K562 (cell line): ENCODE measurements around the gene DNAJC13.

ENCODE experiments used
- POLR2AphosphoS5 ChIP-seq: IDR thresholded peaks from 2 replicates; pipeline ENCODE4 v1.6.1; 2011; ENCODE audit warnings: mild to moderate bottlenecking, low read depth, low read length, moderate library complexity; ENCODE audit not compliant: control insufficient read depth, insufficient read depth
- SMARCB1 ChIP-seq: IDR thresholded peaks from 2 replicates; pipeline ENCODE4 v1.6.1; 2011; ENCODE audit warnings: improper control_type of control experiment, low read depth; ENCODE audit not compliant: insufficient read length
- ZNF121 ChIP-seq: sonication (generic); formaldehyde crosslinking; conservative IDR thresholded peaks from 2 replicates; pipeline ENCODE4 v1.8.0; 2022; ENCODE audit warnings: missing genetic modification reagents

- TF ChIP-seq POLR2AphosphoS5 (no peak), ZNF121 (CRISPR knock-in tag) (no peak), SMARCB1 (no peak)
These were observed 46.8 kb downstream of the DNAJC13 start for GRCh38 chr3:132464066-132464465.
